HepG2 (cell line): ENCODE measurements around the gene GPATCH8. TPM values are rescaled to one million over a fixed set of nuclear protein-coding genes. Genes with fewer than 3 reads are reported as not detected.

Source experiments
- BORCS8-MEF2B ChIP-seq: sonication (generic); formaldehyde crosslinking; IDR thresholded peaks from 2 replicates; pipeline ENCODE4 v1.8.0; 2022; ENCODE audit warnings: mild to moderate bottlenecking, missing genetic modification reagents
- HCFC1 ChIP-seq: fragments of 150-350 bp; IDR thresholded peaks from 2 replicates; pipeline ENCODE4 v1.6.1; 2014; ENCODE audit warnings: low read depth, low read length
- ISL2 ChIP-seq: sonication (generic); formaldehyde crosslinking; IDR thresholded peaks from 2 replicates; pipeline ENCODE4 v1.5.0; 2020; ENCODE audit warnings: missing genetic modification reagents
- KDM5B ChIP-seq: sonication (generic); formaldehyde crosslinking; IDR thresholded peaks from 2 replicates; pipeline ENCODE4 v1.4.0; 2020; ENCODE audit warnings: missing genetic modification reagents, mild to moderate bottlenecking, borderline replicate concordance
- MEIS2 ChIP-seq: sonication (generic); formaldehyde crosslinking; IDR thresholded peaks from 2 replicates; pipeline ENCODE4 v1.9.0; 2021; ENCODE audit warnings: mild to moderate bottlenecking, missing genetic modification reagents
- MTA1 ChIP-seq: sonication (generic); formaldehyde crosslinking; IDR thresholded peaks from 2 replicates; pipeline ENCODE4 v1.4.0; 2020; ENCODE audit warnings: missing genetic modification reagents, mild to moderate bottlenecking, borderline replicate concordance
- RXRA ChIP-seq: sonication (generic); formaldehyde crosslinking; IDR thresholded peaks from 2 replicates; pipeline ENCODE4 v1.5.1; 2020; ENCODE audit warnings: missing genetic modification reagents
- TAF15 ChIP-seq: fragments of 200-400 bp; formaldehyde crosslinking; IDR thresholded peaks from one replicate; pipeline ENCODE4 v1.6.1; 2018; ENCODE audit warnings: mild to moderate bottlenecking, low read depth, low read length; ENCODE audit not compliant: poor library complexity, severe bottlenecking
- TFDP2 ChIP-seq: sonication (generic); formaldehyde crosslinking; IDR thresholded peaks from 2 replicates; pipeline ENCODE4 v1.4.0; 2020; ENCODE audit warnings: missing genetic modification reagents
- THAP11 ChIP-seq: IDR thresholded peaks from 2 replicates; pipeline ENCODE4 v1.6.1; 2016; ENCODE audit warnings: missing biosample characterization, missing genetic modification reagents
- ZFX ChIP-seq: sonication (generic); formaldehyde crosslinking; IDR thresholded peaks from 2 replicates; pipeline ENCODE4 v1.4.0; 2020; ENCODE audit warnings: mild to moderate bottlenecking, low read depth, missing genetic modification reagents, moderate library complexity
- ZNF430 ChIP-seq: sonication (generic); formaldehyde crosslinking; IDR thresholded peaks from 2 replicates; pipeline ENCODE4 v1.9.0; 2021; ENCODE audit warnings: mild to moderate bottlenecking, missing genetic modification reagents
- ZNF563 ChIP-seq: sonication (generic); formaldehyde crosslinking; IDR thresholded peaks from 2 replicates; pipeline ENCODE4 v1.8.0; 2022; ENCODE audit warnings: mild to moderate bottlenecking, moderate library complexity, missing genetic modification reagents
- ZNF678 ChIP-seq: sonication (generic); formaldehyde crosslinking; IDR thresholded peaks from 2 replicates; pipeline ENCODE4 v1.4.0; 2020; ENCODE audit warnings: mild to moderate bottlenecking, missing genetic modification reagents
- polyA plus RNA-seq, 8 experiments: library from polyadenylated mRNA; depleted of rRNA in 3 of 8; stranded (reverse) in 7 of 8; unstranded in 1 of 8; fragments of >200 nt; fragmentation: Illumina TruSeq in 4 of 8; extraction: Trizol in 4 of 8; gene quantifications; 2 replicates each; pipeline versions ENCODE4 v1.2.1 to v1.2.3, GENCODE V29; 2011 to 2016; ENCODE audit warnings: low read depth in 4 of 8, missing spikeins in 1 of 8, mixed read lengths in 1 of 8; ENCODE audit not compliant: insufficient read depth in 1 of 8
- total RNA-seq, 5 experiments: library from RNA; depleted of rRNA; stranded (reverse); fragments of >200 nt; fragmentation: Illumina TruSeq; extraction: Trizol; gene quantifications; 2 replicates each; pipeline ENCODE4 v1.2.3, GENCODE V29; 2016; ENCODE audit warnings: low read depth in 1 of 5
- TF ChIP-seq, protein P1 (sequence below): sonication (generic); formaldehyde crosslinking; IDR thresholded peaks from 2 replicates; pipeline ENCODE4 v1.4.0; 2020; ENCODE audit warnings: mild to moderate bottlenecking, missing genetic modification reagents
- TF ChIP-seq, protein P2 (sequence below), 2 experiments: sonication (generic) in 1 of 2; formaldehyde crosslinking in 1 of 2; IDR thresholded peaks; 2 replicates each; pipeline versions ENCODE4 v1.4.0 to v1.6.1; 2018 to 2020; ENCODE audit warnings: missing genetic modification reagents in 2 of 2, borderline replicate concordance in 1 of 2, low read depth in 1 of 2, mild to moderate bottlenecking in 1 of 2, missing biosample characterization in 1 of 2
- TF ChIP-seq, protein P3 (sequence below): sonication (generic); formaldehyde crosslinking; IDR thresholded peaks from 2 replicates; pipeline ENCODE4 v1.8.0; 2022; ENCODE audit warnings: mild to moderate bottlenecking, missing genetic modification reagents; ENCODE audit not compliant: insufficient replicate concordance
- TF ChIP-seq, protein P4 (sequence below): sonication (generic); formaldehyde crosslinking; IDR thresholded peaks from 2 replicates; pipeline ENCODE4 v1.8.1; 2023; ENCODE audit warnings: missing genetic modification reagents, inconsistent platforms, borderline replicate concordance

GPATCH8 gene
- total and polyA plus RNA-seq, 2 of the 13 experiments (the other 11 are each of a cell fraction or from before 2014, with no cell fraction given) = 20.7 to 21.5 TPM

- TF ChIP-seq, protein P1, sequence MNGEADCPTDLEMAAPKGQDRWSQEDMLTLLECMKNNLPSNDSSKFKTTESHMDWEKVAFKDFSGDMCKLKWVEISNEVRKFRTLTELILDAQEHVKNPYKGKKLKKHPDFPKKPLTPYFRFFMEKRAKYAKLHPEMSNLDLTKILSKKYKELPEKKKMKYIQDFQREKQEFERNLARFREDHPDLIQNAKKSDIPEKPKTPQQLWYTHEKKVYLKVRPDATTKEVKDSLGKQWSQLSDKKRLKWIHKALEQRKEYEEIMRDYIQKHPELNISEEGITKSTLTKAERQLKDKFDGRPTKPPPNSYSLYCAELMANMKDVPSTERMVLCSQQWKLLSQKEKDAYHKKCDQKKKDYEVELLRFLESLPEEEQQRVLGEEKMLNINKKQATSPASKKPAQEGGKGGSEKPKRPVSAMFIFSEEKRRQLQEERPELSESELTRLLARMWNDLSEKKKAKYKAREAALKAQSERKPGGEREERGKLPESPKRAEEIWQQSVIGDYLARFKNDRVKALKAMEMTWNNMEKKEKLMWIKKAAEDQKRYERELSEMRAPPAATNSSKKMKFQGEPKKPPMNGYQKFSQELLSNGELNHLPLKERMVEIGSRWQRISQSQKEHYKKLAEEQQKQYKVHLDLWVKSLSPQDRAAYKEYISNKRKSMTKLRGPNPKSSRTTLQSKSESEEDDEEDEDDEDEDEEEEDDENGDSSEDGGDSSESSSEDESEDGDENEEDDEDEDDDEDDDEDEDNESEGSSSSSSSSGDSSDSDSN = peak; percentile 45; the same call in 1 of the 2 replicates
- TF ChIP-seq ZFX (CRISPR knock-in tag) (peak; percentile 48), ZNF563 (CRISPR knock-in tag) (0 out of 2 replicates have a peak, but pooled peaks have one; percentile 67), ISL2 (CRISPR knock-in tag) (0 out of 2 replicates have a peak, but pooled peaks have one; percentile 45), MTA1 (peak; percentile 84; the same call in 1 of the 2 replicates), RXRA (CRISPR knock-in tag) (peak; percentile 24; the same call in 1 of the 2 replicates), HCFC1 (no peak), KDM5B (peak; percentile 31; the same call in 1 of the 2 replicates), ZNF430 (CRISPR knock-in tag) (0 out of 2 replicates have a peak, but pooled peaks have one; percentile 35), TFDP2 (CRISPR knock-in tag) (0 out of 2 replicates have a peak, but pooled peaks have one; percentile 25), TAF15 (no peak), ZNF678 (CRISPR knock-in tag) (no peak), THAP11 (CRISPR knock-in tag) (no peak), MEIS2 (CRISPR knock-in tag) (peak; percentile 18; the same call in 1 of the 2 replicates), BORCS8-MEF2B (CRISPR knock-in tag) (0 out of 2 replicates have a peak, but pooled peaks have one; percentile 58)
- TF ChIP-seq, protein P2, sequence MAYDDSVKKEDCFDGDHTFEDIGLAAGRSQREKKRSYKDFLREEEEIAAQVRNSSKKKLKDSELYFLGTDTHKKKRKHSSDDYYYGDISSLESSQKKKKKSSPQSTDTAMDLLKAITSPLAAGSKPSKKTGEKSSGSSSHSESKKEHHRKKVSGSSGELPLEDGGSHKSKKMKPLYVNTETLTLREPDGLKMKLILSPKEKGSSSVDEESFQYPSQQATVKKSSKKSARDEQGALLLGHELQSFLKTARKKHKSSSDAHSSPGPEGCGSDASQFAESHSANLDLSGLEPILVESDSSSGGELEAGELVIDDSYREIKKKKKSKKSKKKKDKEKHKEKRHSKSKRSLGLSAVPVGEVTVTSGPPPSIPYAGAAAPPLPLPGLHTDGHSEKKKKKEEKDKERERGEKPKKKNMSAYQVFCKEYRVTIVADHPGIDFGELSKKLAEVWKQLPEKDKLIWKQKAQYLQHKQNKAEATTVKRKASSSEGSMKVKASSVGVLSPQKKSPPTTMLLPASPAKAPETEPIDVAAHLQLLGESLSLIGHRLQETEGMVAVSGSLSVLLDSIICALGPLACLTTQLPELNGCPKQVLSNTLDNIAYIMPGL (CRISPR knock-in tag; IDR thresholded peaks at IDR 0.05; ENCODE audit: borderline replicate concordance in 1 of 2, low read depth in 1 of 2) = peak; percentile 14 to 29; a peak in 1 of 4 replicates
- TF ChIP-seq, protein P3, sequence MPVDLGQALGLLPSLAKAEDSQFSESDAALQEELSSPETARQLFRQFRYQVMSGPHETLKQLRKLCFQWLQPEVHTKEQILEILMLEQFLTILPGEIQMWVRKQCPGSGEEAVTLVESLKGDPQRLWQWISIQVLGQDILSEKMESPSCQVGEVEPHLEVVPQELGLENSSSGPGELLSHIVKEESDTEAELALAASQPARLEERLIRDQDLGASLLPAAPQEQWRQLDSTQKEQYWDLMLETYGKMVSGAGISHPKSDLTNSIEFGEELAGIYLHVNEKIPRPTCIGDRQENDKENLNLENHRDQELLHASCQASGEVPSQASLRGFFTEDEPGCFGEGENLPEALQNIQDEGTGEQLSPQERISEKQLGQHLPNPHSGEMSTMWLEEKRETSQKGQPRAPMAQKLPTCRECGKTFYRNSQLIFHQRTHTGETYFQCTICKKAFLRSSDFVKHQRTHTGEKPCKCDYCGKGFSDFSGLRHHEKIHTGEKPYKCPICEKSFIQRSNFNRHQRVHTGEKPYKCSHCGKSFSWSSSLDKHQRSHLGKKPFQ = no peak
- TF ChIP-seq, protein P4, sequence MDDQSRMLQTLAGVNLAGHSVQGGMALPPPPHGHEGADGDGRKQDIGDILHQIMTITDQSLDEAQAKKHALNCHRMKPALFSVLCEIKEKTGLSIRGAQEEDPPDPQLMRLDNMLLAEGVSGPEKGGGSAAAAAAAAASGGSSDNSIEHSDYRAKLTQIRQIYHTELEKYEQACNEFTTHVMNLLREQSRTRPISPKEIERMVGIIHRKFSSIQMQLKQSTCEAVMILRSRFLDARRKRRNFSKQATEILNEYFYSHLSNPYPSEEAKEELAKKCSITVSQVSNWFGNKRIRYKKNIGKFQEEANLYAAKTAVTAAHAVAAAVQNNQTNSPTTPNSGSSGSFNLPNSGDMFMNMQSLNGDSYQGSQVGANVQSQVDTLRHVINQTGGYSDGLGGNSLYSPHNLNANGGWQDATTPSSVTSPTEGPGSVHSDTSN (CRISPR knock-in tag) = no peak
These were observed 117.7 kb downstream of the GPATCH8 start (continued) for GRCh38 chr17:44385287-44386181.
